HEK293 (cell line): Measurements from ENCODE around the gene CENPP.

Source experiments
- CTCF ChIA-PET: fragments of 350-600 bp; formaldehyde crosslinking; extraction: SDS; loops from one replicate; lab custom pipeline; 2021; ENCODE audit warnings: antibody characterized with exemption; lab: Yijun Ruan, JAX
- POLR2A ChIA-PET: fragments of 300-600 bp; formaldehyde crosslinking; extraction: SDS; loops from one replicate; lab custom pipeline; 2020; ENCODE audit warnings: antibody characterized with exemption, inconsistent platforms; lab: Yijun Ruan, JAX
- H3K27ac ChIP-seq: fragments of 200-500 bp; sonication (Bioruptor generic); 2 replicates; pipeline ENCODE4 v1.5.1; 2014; ENCODE audit warnings: low read depth, low read length, control low read depth, inconsistent platforms; ENCODE audit errors: extremely low read depth
- H3K36me3 ChIP-seq, 2 experiments: fragments of 200-500 bp in 1 of 2; sonication (Bioruptor generic) in 1 of 2; 1 replicate in 1 of 2; 2 replicates in 1 of 2; pipeline ENCODE4 v1.5.1; 2014 to 2017; ENCODE audit warnings: inconsistent platforms in 2 of 2, low read length in 2 of 2; ENCODE audit not compliant: control insufficient read depth in 2 of 2, insufficient read depth in 1 of 2
- H3K4me1 ChIP-seq: fragments of 200-500 bp; sonication (Bioruptor generic); 2 replicates; pipeline ENCODE4 v1.5.1; 2014; ENCODE audit warnings: mild to moderate bottlenecking, low read length, inconsistent platforms; ENCODE audit not compliant: control insufficient read depth, insufficient read depth
- H3K4me3 ChIP-seq: 2 replicates; pipeline ENCODE4 v1.5.1; 2011; ENCODE audit warnings: low read depth, mild to moderate bottlenecking, control low read depth, low read length, moderate library complexity
- H3K9me3 ChIP-seq: fragments of 200-500 bp; sonication (Bioruptor generic); 2 replicates; pipeline ENCODE4 v1.5.1; 2014; ENCODE audit warnings: low read depth, low read length, inconsistent platforms; ENCODE audit not compliant: control insufficient read depth, insufficient read depth
- CTCF ChIP-seq: fragments of 450-650 bp; formaldehyde crosslinking; IDR thresholded peaks from 2 replicates; pipeline ENCODE4 v1.5.1; 2016; ENCODE audit warnings: missing biosample characterization, missing genetic modification characterization
- ELK4 ChIP-seq: IDR thresholded peaks from 2 replicates; pipeline ENCODE4 v1.6.1; 2011; ENCODE audit warnings: mild to moderate bottlenecking, low read depth, low read length, borderline replicate concordance
- GLI2 ChIP-seq: fragments of 450-650 bp; formaldehyde crosslinking; IDR thresholded peaks from 2 replicates; pipeline ENCODE4; 2017; ENCODE audit warnings: missing biosample characterization, missing genetic modification characterization, low read depth, borderline replicate concordance
- INSM2 ChIP-seq: fragments of 450-650 bp; formaldehyde crosslinking; IDR thresholded peaks from 2 replicates; pipeline ENCODE4 v1.5.1; 2016; ENCODE audit warnings: missing biosample characterization, missing genetic modification characterization
- KLF9 ChIP-seq: fragments of 450-650 bp; formaldehyde crosslinking; IDR thresholded peaks from 2 replicates; pipeline ENCODE4 v1.5.1; 2016; ENCODE audit warnings: missing biosample characterization, missing genetic modification characterization, low read depth
- PRDM2 ChIP-seq: fragments of 450-650 bp; formaldehyde crosslinking; IDR thresholded peaks from 2 replicates; pipeline ENCODE4 v1.5.1; 2016; ENCODE audit warnings: missing biosample characterization, missing genetic modification characterization, borderline replicate concordance
- PRDM6 ChIP-seq: fragments of 450-650 bp; formaldehyde crosslinking; IDR thresholded peaks from 2 replicates; pipeline ENCODE4 v1.5.1; 2017; ENCODE audit warnings: missing biosample characterization, missing genetic modification characterization
- REST ChIP-seq: fragments of 450-650 bp; formaldehyde crosslinking; IDR thresholded peaks from 2 replicates; pipeline ENCODE4 v1.5.1; 2016; ENCODE audit warnings: missing biosample characterization, missing genetic modification characterization
- ZNF521 ChIP-seq: fragments of 450-650 bp; formaldehyde crosslinking; IDR thresholded peaks from 2 replicates; pipeline ENCODE4 v1.5.1; 2017; ENCODE audit warnings: missing biosample characterization, mild to moderate bottlenecking, missing genetic modification characterization
- ZNF76 ChIP-seq: fragments of 450-650 bp; formaldehyde crosslinking; IDR thresholded peaks from 2 replicates; pipeline ENCODE4; 2016; ENCODE audit warnings: low read depth, missing biosample characterization, missing genetic modification characterization, borderline replicate concordance
- ZNF768 ChIP-seq: fragments of 450-650 bp; formaldehyde crosslinking; IDR thresholded peaks from 2 replicates; pipeline ENCODE4 v1.5.1; 2018; ENCODE audit warnings: missing biosample characterization, mild to moderate bottlenecking, missing genetic modification characterization
- ZNF777 ChIP-seq: fragments of 450-650 bp; formaldehyde crosslinking; IDR thresholded peaks from 2 replicates; pipeline ENCODE4 v1.5.1; 2017; ENCODE audit warnings: missing biosample characterization, missing genetic modification characterization, borderline replicate concordance
- ZNF792 ChIP-seq: fragments of 450-650 bp; formaldehyde crosslinking; IDR thresholded peaks from 2 replicates; pipeline ENCODE4 v1.5.1; 2016; ENCODE audit warnings: missing biosample characterization, missing genetic modification characterization

The CENPP gene

GRCh38 chr9:92290785-92291429, 34.8 kb upstream of the CENPP start (continued):
- TF ChIP-seq PRDM6 (tag by site-specific recombination) (no peak), ZNF768 (tag by site-specific recombination) (no peak), ZNF792 (tag by site-specific recombination) (no peak), KLF9 (no peak), ZNF777 (tag by site-specific recombination) (no peak)

- POLR2A ChIA-PET, result interaction anchor here (0.6 to 0.7 kb wide), 3 partner anchors 23 to 95 kb away, joined by 3 to 4 read pairs (median 3); no protein-coding TSS in a partner anchor
- Histone ChIP-seq H3K36me3 (peaks cover 16 to 45% of the 10 kb centered on the region in 2 experiments), H3K27ac (no peak overlapping the region), H3K4me1 (no peaks in the 10 kb centered on the region; the same call in 1 of the 2 replicates), H3K9me3 (no peaks in the 10 kb centered on the region), H3K4me3 (no peak overlapping the region)
- CTCF ChIA-PET, result interaction anchor here (0.6 to 2.8 kb wide), 2 partner anchors 151 to 164 kb away, joined by 3 to 15 read pairs; no protein-coding TSS in a partner anchor
- TF ChIP-seq ELK4 (no peak), ZNF76 (no peak), GLI2 (no peak), ZNF521 (tag by site-specific recombination) (no peak), CTCF (tag by site-specific recombination) (no peak)
Observed at GRCh38 chr9:92291577-92291976, 34.2 kb upstream of the CENPP start.

- H3K36me3 ChIP-seq, result peaks cover 9 to 45% of the 10 kb centered on the region in 2 experiments
- POLR2A ChIA-PET, result interaction anchor here (0.6 to 0.7 kb wide), 2 partner anchors 577 to 736 kb away, joined by 3 read pairs; no protein-coding TSS in a partner anchor
- TF ChIP-seq REST (tag by site-specific recombination) (no peak; the same call in 1 of the 2 replicates), INSM2 (tag by site-specific recombination) (no peak), PRDM2 (tag by site-specific recombination) (no peak), ZNF777 (tag by site-specific recombination) (no peak)
Observed at GRCh38 chr9:92292338-92293074, 33.2 kb upstream of the CENPP start.

More at GRCh38 chr9:92292338-92293074, 33.2 kb upstream of the CENPP start:
- CTCF ChIA-PET, result interaction anchor here (0.6 to 2.8 kb wide), 2 partner anchors 14 to 152 kb away, joined by 3 to 15 read pairs; no protein-coding TSS in a partner anchor
- Histone ChIP-seq H3K4me3 (peak overlapping the region; percentile 98), H3K4me1 (no peaks in the 10 kb centered on the region; the same call in 1 of the 2 replicates), H3K9me3 (no peaks in the 10 kb centered on the region), H3K27ac (no peak overlapping the region)
